NCI-H69 (cell line): Measurements from ENCODE around the gene PIP5K1A.
"Not testable (repeated sequence)": the region's sequence is repeated elsewhere in the genome, so short reads cannot be mapped to it uniquely, and the experiment has no call there.

Source experiments
- DNase-seq: peaks from one replicate; lab custom pipeline; 2025; lab: John Stamatoyannopoulos, UW

Gene PIP5K1A

DNA sequence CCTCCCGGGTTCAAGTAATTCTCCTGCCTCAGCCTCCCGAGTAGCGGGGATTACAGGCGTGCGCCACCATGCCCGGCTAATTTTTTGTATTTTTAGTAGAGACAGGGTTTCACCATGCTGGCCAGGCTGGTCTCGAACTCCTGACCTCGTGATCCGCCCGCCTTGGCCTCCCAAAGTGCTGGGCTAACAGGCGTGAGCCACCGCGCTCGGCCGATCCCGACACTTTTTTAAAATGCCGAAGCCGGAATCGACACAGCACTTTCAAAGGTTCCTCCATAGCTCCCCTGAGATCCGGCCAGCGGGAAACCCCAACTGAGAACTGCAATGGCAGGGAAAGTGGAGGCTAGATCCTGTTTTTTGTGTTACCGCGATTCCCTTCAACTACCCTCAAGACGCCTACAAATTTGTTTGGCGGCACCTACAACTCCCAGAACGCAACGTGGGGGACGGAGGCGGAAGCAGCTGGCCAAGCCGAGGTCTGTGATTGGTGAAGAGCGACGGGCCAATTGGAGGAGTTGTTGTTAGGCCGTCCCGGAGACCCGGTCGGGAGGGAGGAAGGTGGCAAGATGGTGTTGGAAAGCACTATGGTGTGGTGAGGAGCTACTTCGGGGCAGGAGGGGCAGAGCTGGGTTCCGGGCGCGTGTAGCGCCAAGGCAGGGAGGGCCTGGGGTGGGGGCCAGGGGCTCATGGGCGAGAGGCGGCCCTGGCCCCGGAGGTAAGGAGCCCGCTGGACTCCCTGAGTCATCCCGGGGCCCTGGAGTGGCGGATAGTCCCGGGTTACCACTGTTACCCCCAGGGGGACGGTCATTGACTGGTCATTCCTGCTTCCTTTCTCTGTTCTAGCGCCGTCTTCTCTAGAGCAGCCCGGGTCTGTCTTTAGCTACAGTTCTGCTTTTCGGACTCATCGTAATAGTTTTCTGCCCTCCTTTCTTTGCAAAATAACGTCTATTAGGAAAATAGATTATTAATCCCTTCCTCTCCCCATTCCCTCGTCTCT lies 56.2 kb downstream of the PIP5K1A start, which contains the start of gene PSMD4:
TSS of gene PSMD4 (plus strand) at position 518 of the 997 bp plus-strand sequence. CDS start at position 567, 49 bp downstream.
- DNase-seq: peak; percentile 99

DNA sequence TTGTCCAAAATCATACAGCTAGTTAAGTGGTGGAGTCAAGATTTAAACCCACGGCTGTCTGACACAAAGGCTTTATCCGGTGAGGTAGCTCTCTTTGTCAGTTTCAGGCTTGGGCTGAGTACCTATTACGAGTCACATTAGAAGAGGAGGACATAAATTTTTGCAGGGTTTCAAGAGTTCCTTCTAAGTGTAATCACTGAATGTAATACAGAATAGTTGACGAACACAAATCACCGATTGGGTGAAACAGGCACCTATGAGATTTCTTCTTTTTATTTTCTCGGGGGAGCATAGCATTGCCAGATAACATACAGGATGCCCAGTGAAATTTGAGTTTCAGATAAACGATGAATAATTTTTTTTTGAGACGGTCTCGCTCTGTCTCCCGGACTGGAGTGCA lies 57.0 kb downstream of the PIP5K1A start:
- DNase-seq: peak; percentile 15

DNA sequence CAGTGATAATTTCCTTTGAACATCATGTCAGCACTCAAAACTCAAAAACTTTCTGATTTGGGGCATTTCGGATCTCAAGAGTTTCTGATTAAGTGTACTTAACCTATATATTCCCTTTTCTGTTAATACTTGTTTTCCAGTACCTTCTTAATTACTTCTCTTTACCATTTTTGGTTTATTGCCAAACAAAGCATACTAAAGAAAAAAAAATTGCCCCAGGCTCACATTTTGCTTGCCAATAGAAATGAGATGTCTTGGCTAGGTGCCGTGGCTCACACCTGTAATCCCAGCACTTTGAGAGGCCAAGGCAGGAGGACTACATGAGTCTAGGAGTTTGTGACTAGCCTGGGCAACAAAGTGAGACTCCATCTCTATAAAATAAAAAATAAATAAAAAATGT lies 61.0 kb downstream of the PIP5K1A start:
- DNase-seq: peak; percentile 13

DNA sequence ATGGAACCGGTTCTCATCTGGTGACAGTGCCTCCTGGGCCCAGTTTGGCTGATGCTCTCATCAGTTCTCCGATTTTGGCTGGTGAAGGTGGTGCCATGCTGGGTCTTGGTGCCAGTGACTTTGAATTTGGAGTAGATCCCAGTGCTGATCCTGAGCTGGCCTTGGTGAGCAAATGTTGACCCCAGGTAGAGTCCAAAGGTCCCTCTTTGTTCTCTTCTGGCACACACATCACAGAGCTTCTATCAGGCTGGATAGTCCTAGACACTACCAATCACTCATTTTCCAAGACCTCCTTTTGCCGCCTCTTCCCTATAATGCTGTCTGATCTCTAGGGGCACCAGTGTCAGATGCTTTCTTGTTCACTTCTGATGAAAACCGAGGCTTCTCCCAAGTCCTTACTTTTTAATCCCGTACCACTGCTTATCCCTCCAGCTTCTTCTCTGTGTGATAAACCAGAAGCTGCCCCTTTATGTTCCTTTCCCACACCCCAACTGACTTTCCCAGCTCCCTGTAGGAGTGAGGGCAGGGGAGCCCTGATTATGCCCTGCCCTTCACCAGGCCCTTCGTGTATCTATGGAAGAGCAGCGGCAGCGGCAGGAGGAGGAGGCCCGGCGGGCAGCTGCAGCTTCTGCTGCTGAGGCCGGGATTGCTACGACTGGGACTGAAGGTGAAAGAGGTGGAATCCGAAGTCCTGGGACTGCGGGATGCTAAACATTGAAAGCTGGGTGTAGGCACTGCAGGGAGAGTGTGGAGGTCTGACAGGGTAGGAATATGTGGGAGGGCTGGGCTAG lies 67.3 kb downstream of the PIP5K1A start:
- no peak for DNase-seq

DNA sequence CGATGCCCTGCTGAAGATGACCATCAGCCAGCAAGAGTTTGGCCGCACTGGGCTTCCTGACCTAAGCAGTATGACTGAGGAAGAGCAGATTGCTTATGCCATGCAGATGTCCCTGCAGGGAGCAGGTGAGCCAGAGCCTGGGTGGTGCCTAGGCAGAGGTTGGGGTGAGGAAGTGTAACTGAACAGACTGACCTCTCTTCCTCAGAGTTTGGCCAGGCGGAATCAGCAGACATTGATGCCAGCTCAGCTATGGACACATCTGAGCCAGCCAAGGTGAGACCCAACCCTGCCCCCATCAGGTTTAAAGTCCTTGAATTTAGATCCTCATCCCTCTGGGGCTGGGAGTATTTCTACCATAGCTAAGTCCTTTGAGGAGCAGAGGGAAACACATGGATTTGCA lies 68.0 kb downstream of the PIP5K1A start:
- DNase-seq: no peak

DNA sequence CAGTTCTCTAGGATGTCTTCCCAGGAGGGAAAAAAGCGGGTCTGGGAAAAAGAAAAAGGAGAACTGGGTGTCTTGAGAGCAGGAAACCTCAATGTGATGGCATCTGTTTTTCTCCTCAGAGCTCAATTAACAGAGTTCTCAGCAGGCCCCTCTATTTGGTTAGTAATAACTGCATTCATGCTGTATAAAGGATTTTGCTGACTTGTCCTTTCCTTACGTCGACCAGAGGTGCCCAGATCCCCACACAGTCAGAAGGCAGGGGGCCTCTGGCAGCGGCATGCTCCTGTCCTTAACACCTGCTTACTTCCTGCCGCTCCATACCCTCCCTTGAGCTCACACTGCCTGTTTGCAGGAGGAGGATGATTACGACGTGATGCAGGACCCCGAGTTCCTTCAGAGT lies 68.5 kb downstream of the PIP5K1A start:
- no peak for DNase-seq

DNA sequence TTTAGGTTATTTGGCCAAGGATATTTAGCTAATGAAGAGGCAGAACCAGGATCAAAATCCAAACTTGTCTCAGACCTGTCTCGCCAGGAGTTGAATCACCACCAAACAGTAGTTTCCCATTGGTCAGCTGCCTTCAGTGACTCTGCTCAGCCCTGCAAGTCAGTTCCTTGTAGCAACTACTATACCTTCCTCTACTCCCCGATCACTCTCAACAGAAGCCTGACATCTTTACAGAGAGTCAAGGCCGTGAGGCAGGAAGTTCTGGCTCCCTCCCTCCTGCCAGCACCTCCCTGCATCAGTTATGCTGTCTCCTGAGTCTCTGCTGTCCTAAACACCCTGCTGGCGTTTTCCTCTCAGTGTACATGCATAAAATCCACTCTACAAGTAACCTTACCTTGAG lies 69.4 kb downstream of the PIP5K1A start:
- no peak for DNase-seq

DNA sequence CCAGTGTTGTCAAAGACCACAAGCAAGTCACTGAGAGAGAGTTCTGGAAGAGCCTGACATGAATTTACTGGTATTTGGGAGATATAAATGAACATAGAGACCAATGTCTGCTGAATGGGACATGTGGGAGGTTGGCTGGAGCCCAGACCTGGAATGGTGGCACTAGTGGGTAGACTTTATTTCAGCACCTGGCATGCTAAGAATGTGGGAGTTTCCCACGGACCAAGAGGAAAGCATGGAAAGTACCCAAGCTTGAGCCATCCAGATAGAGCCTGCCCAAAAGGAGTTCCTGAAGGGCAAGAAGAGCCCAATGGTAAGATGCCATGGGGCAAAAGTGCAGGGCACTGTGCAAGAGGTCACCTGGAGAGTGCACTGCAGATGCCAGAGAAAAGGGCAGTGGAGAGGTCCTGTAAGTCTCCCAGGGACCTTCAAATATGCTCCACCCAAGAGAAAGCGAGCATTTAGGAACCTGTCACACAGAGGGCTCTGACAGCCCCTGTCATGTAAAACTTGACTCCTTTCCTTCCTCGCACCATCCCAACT lies 75.6 kb downstream of the PIP5K1A start:
- DNase-seq: no peak

DNA sequence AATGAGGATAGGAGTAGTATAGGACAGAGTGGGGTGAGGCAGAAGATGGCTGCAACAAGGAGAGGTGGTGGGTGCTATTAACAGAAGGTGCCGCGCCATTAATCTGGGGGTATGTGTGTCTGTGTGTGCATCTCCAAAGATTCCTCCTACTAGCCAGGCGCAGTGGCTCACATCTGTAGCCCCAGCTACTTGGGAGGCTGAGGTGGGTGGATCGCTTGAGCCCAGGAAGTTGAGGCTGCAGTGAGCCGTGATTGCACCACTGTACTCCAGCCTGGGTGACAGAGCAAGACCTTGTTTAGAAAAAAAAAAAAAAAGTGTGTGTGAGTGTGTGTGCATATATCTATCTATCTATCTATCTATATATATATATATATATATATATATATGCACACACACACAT lies 77.0 kb downstream of the PIP5K1A start:
- DNase-seq: not testable (repeated sequence)

DNA sequence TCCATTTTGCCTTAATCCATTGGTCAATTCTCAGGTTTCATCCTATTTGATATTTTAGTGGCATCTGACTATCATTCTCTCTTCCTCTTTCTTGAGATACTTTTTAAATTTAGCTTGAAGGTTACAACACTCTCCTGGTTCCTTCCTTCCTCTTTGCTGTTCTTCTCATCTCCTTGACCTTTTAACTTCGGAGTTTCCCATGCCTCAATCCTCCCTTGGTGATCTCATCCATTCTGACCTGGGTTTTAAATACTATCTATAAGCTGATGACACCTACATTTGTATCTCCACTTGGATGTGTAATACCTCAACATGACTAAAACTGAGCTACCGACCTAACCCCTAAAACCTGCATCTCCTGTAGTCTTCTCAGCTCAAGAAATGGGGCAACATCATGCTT lies 78.9 kb downstream of the PIP5K1A start:
- no peak for DNase-seq

DNA sequence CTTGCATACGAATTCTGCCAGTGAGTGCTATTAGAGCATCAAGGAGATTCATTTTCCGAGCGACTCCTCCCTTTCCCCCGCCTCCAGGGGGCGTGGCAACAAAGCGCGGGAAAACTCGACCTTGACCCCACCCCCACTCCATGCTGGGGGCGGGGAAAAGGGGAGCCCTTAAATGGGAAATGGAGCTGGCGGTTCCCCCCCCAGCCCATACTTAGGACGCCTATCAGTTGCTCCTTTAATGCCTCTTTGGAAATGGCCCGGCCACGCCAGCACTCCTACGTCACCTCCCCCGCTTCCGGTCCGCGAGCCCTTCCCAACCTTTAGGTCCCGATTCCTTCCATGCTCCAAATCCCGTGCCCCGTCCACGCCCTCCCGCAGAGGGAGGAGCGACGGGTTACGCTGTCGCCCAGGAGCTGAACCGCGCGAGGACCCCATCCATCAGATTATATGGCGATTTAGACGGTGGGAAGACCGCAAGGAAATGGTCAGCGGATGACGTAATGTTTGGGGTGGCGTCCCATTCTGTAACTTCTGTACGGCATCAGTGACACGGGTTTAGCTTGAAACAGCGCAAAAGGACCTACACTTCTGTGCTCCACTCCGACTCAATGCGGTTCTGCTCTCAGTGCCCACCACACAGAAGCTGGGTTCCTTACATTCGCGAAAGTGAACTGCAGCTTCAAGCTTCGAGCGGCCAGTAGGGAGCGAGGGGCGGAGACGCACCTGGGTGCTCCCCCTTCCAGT lies 83.0 kb downstream of the PIP5K1A start:
- DNase-seq: peak; percentile 99

DNA sequence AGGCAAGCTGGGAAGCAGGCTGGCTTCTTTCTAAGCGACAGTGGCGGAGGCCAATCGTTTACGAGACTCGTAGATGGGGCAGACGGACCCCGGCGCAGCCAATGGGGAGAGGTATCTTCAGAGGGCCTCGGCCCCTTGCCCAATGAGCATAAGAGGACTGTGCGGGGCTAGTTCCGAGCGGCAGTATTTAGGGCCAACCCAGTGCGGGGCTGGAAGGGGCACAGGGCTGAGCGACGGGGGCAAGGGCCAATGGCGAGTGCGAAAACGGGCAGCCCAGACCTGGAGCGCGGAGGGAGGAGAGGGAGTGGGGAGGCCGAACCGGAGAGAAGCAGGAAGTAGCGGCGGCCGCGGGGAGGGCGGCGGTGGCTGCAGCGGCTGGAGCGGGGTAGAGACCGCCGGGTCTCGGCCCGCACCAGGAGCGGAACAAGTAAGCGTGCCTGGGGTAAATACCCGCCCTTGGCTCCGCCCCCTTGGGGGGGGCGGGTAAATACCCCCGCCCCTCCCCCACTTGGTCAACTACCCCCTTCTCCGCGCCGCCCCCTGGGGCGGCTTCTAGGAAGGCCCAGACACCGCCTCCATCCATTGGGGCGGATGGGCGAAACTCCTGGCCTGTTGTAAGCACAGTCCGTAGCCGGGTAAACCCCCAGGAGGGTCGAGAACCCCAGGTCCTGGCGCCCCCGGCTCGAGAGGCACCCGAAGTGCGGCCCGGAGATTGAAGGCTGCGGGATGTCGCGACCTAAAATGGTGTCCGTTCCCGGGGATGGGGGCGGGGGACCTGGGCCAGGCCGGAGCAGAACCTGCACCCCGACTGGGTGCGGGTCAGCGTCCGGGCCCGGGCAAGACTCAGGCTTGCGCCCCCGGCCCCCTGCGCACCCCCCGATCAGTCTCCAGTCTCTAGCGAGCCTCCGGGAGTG lies 83.9 kb downstream of the PIP5K1A start, which contains the start of gene ZNF687:
TSS of gene ZNF687 (plus strand) at position 331 of the 914 bp plus-strand sequence. CDS start 3,993 bp downstream, outside the sequence.
- peak; percentile 100 for DNase-seq

DNA sequence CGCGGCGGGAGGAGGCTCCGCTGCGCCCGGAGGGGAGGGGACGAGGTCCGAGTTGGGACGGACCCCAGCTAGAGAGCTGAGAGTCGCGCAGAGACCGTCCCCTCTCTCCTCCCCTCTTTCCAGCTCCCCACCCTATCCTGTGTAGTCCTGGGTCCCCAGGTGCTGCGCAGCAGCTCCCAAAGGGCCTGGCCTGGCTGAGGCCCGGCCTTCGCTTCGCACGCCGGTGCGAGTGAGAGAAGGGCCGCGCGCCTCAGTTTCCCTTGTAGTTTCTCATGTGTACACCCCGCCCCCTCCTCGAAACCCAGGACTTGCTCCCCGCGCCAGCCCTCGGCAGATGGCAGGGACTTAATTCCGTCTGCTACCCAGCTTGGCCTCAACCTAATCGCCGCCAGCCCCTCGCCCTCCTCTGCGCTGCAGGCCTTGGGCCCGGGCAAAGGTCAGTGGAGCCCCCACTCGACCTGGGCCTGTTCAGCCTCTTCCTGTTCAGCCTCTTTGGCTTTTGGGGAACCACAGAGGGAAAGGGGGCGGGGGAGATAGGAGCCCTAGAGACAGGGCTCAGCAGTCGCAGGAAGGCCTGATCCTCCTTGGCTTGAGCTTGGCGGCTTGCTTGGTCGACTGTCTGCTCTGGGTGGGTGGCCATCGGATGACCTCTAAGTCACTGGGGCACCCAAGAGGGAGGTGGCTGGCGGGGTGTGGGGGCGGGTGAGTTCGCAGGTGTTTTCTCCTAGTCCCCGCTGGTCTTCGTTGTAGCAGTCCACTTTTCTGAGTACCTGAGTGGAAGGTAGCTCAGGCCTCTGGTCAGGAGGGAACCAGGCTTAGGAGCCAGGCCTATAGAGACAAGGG lies 84.8 kb downstream of the PIP5K1A start:
- peak; percentile 67 for DNase-seq

DNA sequence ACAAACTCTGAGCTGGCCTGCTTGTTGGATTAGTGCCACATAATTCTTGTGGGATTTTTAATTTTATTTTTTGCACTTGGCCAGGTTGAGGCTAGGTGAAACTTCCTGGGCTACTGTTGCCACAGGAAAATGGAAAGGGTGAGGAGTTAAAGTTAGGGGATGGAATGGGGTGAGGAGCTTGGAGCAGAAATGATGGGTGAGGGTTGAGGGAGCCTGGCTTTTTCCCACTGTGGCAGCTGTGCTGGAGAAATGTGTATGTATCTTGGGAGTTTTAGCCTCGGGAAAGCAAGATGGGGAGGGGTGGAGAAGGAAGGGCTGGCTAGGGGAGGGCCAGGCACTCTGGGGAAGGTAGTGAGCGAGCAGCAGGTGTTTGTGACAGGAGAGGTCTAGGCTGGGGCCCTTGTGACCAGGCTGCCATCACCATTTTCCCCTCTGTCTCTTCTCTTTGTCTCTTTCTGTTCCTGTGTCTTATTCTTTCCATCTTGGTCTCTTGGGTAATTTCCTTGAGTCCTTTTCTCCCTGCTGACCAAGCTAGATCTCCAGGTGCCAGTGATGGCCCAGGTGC lies 85.7 kb downstream of the PIP5K1A start:
- no peak for DNase-seq

DNA sequence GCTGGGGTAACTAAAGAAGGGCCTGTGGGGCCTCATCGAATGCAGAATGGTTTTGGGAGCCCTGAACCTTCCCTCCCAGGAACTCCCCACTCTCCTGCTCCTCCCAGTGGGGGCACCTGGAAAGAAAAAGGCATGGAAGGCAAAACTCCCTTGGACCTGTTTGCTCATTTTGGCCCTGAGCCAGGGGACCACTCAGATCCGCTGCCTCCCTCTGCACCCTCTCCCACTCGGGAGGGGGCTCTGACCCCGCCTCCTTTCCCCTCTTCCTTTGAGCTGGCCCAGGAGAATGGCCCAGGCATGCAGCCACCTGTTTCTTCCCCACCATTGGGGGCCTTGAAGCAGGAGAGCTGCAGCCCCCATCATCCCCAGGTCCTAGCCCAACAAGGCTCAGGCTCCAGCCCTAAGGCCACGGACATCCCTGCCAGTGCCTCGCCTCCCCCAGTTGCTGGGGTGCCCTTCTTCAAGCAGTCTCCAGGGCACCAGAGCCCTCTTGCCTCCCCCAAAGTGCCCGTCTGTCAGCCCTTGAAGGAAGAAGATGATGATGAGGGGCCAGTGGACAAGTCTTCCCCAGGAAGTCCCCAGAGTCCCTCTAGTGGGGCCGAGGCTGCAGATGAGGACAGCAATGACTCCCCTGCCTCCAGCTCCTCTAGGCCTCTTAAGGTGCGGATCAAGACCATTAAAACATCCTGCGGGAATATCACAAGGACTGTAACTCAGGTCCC lies 88.4 kb downstream of the PIP5K1A start:
- no peak for DNase-seq

DNA sequence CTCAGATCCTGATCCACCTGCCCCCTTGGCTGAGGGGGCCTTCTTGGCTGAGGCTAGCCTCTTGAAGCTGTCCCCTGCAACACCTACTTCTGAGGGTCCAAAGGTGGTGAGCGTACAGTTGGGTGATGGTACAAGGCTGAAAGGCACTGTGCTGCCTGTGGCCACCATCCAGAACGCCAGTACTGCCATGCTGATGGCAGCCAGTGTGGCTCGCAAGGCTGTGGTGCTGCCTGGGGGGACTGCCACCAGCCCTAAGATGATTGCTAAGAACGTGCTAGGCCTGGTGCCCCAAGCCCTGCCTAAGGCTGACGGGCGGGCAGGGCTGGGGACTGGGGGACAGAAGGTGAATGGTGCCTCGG lies 89.0 kb downstream of the PIP5K1A start:
- no peak for DNase-seq

DNA sequence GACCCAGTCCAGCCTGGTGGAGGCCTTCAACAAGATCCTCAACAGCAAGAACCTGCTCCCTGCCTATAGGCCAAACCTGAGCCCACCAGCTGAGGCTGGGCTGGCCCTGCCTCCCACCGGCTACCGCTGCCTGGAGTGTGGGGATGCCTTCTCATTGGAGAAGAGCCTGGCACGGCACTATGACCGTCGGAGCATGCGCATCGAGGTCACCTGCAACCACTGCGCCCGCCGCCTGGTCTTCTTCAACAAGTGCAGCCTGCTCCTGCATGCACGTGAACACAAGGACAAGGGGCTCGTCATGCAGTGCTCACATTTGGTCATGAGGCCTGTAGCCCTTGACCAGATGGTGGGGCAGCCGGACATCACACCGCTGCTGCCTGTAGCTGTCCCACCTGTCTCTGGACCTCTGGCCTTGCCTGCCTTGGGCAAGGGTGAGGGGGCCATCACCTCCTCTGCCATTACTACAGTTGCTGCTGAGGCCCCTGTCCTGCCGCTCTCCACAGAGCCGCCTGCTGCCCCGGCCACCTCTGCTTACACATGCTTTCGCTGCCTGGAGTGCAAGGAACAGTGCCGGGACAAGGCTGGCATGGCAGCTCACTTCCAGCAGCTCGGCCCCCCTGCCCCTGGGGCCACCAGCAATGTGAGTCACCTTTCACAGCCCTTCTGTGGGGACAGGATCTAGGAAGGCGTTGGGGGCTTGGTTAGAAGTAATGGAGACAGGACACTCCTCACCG lies 89.6 kb downstream of the PIP5K1A start:
- DNase-seq: no peak

DNA sequence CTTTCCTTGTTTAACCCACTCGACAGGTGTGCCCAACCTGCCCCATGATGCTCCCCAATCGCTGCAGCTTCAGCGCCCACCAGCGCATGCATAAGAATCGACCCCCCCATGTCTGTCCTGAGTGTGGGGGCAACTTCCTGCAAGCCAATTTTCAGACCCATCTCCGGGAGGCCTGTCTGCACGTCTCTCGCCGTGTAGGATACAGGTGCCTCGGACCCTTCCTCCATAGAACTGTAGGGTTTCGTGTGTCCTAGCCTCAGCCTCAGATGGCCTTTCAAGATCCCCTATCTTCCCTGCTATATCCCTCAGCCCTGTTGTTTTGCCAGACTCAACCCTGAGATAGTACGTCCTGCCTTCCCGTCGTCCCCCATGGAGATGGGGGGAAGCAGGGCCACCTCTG lies 90.2 kb downstream of the PIP5K1A start:
- DNase-seq: no peak
